SU-DHL-6 (cell line): ENCODE data around the gene IFI6.

Experiments
- H2AFZ ChIP-seq: fragments of 200-600 bp; sonication (generic); 2 replicates; pipeline ENCODE4 v1.6.1; 2014; ENCODE audit warnings: low read depth, mild to moderate bottlenecking, moderate library complexity, mixed read lengths, antibody characterized with exemption, low read length; ENCODE audit not compliant: severe bottlenecking
- H3F3A ChIP-seq: fragments of 200-600 bp; shearing (Covaris generic); 2 replicates; pipeline ENCODE4 v1.6.0; 2016; ENCODE audit warnings: antibody characterized with exemption, mild to moderate bottlenecking; ENCODE audit not compliant: insufficient read depth
- H3K27ac ChIP-seq: fragments of 200-600 bp; sonication (generic); 2 replicates; pipeline ENCODE4 v1.5.1; 2016; ENCODE audit warnings: low read depth, mild to moderate bottlenecking, low read length, moderate library complexity, mixed read lengths
- H3K27me3 ChIP-seq: fragments of 200-600 bp; sonication (generic), shearing (Covaris generic); 2 replicates; pipeline ENCODE4 v1.6.0; 2014; ENCODE audit warnings: mild to moderate bottlenecking, low read length
- H3K36me3 ChIP-seq: fragments of 200-600 bp; sonication (generic); 2 replicates; pipeline ENCODE4 v1.6.1; 2014; ENCODE audit warnings: mild to moderate bottlenecking, low read length, mixed read lengths
- H3K4me2 ChIP-seq: fragments of 300-600, 200-600 bp; shearing (Covaris generic), sonication (generic); 2 replicates; pipeline ENCODE4 v1.6.0; 2014; ENCODE audit warnings: low read length, low read depth, mild to moderate bottlenecking; ENCODE audit not compliant: poor library complexity, severe bottlenecking
- H3K4me3 ChIP-seq: fragments of 200-600 bp; sonication (generic); 2 replicates; pipeline ENCODE4 v1.5.1; 2014; ENCODE audit warnings: antibody characterized with exemption, low read length, mild to moderate bottlenecking, mixed read lengths; ENCODE audit not compliant: insufficient read depth, poor library complexity, severe bottlenecking
- H3K79me2 ChIP-seq: fragments of 200-600 bp; sonication (generic); 2 replicates; pipeline ENCODE4 v1.6.1; 2014; ENCODE audit warnings: mild to moderate bottlenecking, low read length, moderate library complexity; ENCODE audit not compliant: insufficient read depth
- H3K9ac ChIP-seq: fragments of 200-600 bp; sonication (generic); 2 replicates; pipeline ENCODE4 v1.7.0; 2014; ENCODE audit warnings: mild to moderate bottlenecking, low read length
- H3K9me2 ChIP-seq: fragments of 200-600 bp; sonication (generic); replicated peaks from 2 replicates; pipeline ENCODE4 v1.6.1; 2014; ENCODE audit warnings: low read length; ENCODE audit not compliant: insufficient read depth
- H3K9me3 ChIP-seq: fragments of 200-600 bp; sonication (generic); 2 replicates; pipeline ENCODE4 v1.6.1; 2014; ENCODE audit warnings: low read length, mixed read lengths; ENCODE audit not compliant: insufficient read depth
- H4K20me1 ChIP-seq: fragments of 200-600 bp; sonication (generic); 2 replicates; pipeline ENCODE4 v1.6.1; 2014; ENCODE audit warnings: low read depth, mild to moderate bottlenecking, antibody characterized with exemption, low read length, moderate library complexity, mixed read lengths
- CTCF ChIP-seq: fragments of 200-600 bp; sonication (generic); IDR thresholded peaks from one replicate; pipeline ENCODE4 v1.5.1; 2017; ENCODE audit warnings: antibody characterized with exemption, mild to moderate bottlenecking, low read length, moderate library complexity; ENCODE audit not compliant: insufficient read depth, poor library complexity, severe bottlenecking
- EZH2phosphoT487 ChIP-seq: fragments of 200-600 bp; sonication (generic), shearing (Covaris generic); conservative IDR thresholded peaks from 2 replicates; pipeline ENCODE4 v1.6.1; 2018; ENCODE audit warnings: mild to moderate bottlenecking, antibody characterized with exemption, low read length, moderate library complexity, mixed read lengths

Gene IFI6

GRCh38 chr1:27678747-27679146 is 6.8 kb upstream of the IFI6 start:
- no peaks in the 10 kb centered on the region for H3K36me3 ChIP-seq
- H3K9me3 ChIP-seq: peaks cover 5% of the 10 kb centered on the region; the same call in 1 of the 2 replicates
- H3K27me3 ChIP-seq: no peaks in the 10 kb centered on the region
- no peak overlapping the region for H3K4me3 ChIP-seq
- no peak overlapping the region for H3K4me2 ChIP-seq
- no peak for TF ChIP-seq EZH2phosphoT487
- no peak for TF ChIP-seq CTCF
- H3F3A ChIP-seq: no peaks in the 10 kb centered on the region
- no peaks in the 10 kb centered on the region for H4K20me1 ChIP-seq
- no peaks in the 10 kb centered on the region for H3K9me2 ChIP-seq
- H3K27ac ChIP-seq: no peak overlapping the region
- no peak overlapping the region for H3K9ac ChIP-seq
- H2AFZ ChIP-seq: no peak overlapping the region
- no peaks in the 10 kb centered on the region for H3K79me2 ChIP-seq

GRCh38 chr1:27676410-27676809 is 4.4 kb upstream of the IFI6 start:
- H3K9me2 ChIP-seq: no peaks in the 10 kb centered on the region
- H3K36me3 ChIP-seq: no peaks in the 10 kb centered on the region

DNA sequence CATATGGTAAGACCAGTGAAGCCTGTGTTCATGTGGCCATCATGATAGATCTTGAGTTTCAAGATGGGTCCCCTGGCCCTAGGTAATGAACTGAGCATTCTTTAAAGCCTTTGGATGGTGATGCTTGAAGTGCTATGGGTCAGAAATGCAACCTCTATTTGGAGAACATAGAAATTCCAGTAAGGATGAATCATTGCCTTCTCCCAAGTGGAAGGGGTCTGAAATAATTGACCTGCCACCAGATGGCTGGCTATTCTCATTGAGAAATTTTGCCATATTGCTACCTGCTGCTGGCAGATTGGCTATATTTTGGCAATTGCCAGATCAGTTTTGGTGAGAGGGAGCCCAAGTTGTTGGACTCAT is 739 bp upstream of the IFI6 start:
- Histone ChIP-seq H3K4me3 (no peak overlapping the region), H4K20me1 (no peaks in the 10 kb centered on the region), H3K9me2 (no peaks in the 10 kb centered on the region), H3K9ac (no peak overlapping the region), H3F3A (no peaks in the 10 kb centered on the region), H3K9me3 (no peaks in the 10 kb centered on the region), H3K27ac (no peak overlapping the region), H3K79me2 (no peaks in the 10 kb centered on the region), H3K4me2 (no peak overlapping the region), H3K36me3 (no peaks in the 10 kb centered on the region), H3K27me3 (no peaks in the 10 kb centered on the region), H2AFZ (no peak overlapping the region)
- no peak for TF ChIP-seq EZH2phosphoT487
- TF ChIP-seq CTCF: no peak

More at GRCh38 chr1:27676410-27676809, 4.4 kb upstream of the IFI6 start:
- H3K4me2 ChIP-seq: no peak overlapping the region
- no peak overlapping the region for H2AFZ ChIP-seq
- no peak overlapping the region for H3K4me3 ChIP-seq
- no peaks in the 10 kb centered on the region for H4K20me1 ChIP-seq
- H3F3A ChIP-seq: no peaks in the 10 kb centered on the region
- no peaks in the 10 kb centered on the region for H3K27me3 ChIP-seq
- peaks cover 5% of the 10 kb centered on the region; the same call in 1 of the 2 replicates for H3K9me3 ChIP-seq
- H3K27ac ChIP-seq: no peak overlapping the region
- TF ChIP-seq CTCF (no peak), EZH2phosphoT487 (no peak)
- no peak overlapping the region for H3K9ac ChIP-seq
- H3K79me2 ChIP-seq: no peaks in the 10 kb centered on the region
